Measurements from ENCODE around the gene MRTFA. TPM values are rescaled to one million over a fixed set of nuclear protein-coding genes. Genes with fewer than 3 reads are reported as not detected.

The MRTFA gene
- polyA plus RNA-seq, 1 experiment = 8.9 TPM

DNA sequence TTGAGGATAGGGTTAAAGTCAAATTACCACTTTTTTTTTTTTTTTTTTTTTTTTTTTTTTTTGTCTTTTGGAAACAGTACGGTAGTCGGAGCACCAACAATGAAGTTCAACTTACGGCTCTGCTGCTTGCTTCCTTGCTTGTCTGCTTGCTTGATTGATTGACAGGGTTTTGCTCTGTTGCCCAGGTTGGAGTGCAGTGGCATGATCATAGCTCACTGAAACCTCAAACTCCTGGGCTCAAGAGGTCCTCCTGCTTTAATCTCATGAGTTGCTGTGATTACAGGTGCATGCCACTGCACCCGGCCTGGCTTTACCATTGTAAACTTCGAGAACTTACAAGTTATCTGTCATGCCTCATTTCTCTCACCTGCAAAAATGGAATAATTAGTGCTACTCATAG lies 260.4 kb downstream of the MRTFA start:
- Histone ChIP-seq H3K4me3 (ENCODE audit: low read depth, low read length) (no peak overlapping the region), H3K36me3 (ENCODE audit: control insufficient read depth, insufficient read depth, low read length) (0 out of 2 replicates have a peak, but pooled peaks cover 2% of the 10 kb centered on the region), H3K27me3 (ENCODE audit: control insufficient read depth, insufficient read depth, low read length) (no peaks in the 10 kb centered on the region)
- POLR2A ChIA-PET = no interaction called here
- TF ChIP-seq, protein P1, sequence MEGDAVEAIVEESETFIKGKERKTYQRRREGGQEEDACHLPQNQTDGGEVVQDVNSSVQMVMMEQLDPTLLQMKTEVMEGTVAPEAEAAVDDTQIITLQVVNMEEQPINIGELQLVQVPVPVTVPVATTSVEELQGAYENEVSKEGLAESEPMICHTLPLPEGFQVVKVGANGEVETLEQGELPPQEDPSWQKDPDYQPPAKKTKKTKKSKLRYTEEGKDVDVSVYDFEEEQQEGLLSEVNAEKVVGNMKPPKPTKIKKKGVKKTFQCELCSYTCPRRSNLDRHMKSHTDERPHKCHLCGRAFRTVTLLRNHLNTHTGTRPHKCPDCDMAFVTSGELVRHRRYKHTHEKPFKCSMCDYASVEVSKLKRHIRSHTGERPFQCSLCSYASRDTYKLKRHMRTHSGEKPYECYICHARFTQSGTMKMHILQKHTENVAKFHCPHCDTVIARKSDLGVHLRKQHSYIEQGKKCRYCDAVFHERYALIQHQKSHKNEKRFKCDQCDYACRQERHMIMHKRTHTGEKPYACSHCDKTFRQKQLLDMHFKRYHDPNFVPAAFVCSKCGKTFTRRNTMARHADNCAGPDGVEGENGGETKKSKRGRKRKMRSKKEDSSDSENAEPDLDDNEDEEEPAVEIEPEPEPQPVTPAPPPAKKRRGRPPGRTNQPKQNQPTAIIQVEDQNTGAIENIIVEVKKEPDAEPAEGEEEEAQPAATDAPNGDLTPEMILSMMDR (IDR thresholded peaks at IDR 0.05; ENCODE audit: insufficient read depth, low read depth, low read length) = no peak
- no peak for DNase-seq (ENCODE audit: low read depth)
- CTCF ChIA-PET = interaction anchor here (2.2 kb wide), 1 partner anchor 10 kb away, joined by 4 read pairs; no protein-coding TSS in a partner anchor

DNA sequence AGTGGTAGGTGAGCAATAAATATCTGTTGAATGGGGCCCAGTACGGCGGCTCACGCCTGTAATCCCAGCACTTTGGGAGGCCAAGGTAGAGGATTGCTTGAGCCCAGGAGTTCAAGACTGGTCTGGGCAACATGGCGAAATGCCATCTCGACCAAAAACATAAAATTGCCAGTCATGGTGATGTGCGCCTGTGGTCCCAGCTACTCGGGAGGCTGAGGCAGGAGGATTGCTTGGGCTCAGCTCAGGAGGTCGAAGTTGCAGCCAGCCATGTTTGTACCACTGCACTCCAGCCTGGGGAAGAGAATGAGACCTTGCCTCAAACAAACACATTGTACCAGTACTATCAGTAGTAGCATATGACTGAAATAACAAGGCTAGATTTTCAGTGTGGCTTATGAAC lies 262.0 kb downstream of the MRTFA start:
- ChIA-PET CTCF (interaction anchor here (0.9 to 1.0 kb wide), 2 partner anchors 9 to 27 kb away, joined by 3 read pairs; no protein-coding TSS in a partner anchor), POLR2A (no interaction called here)
- Histone ChIP-seq H3K36me3 (ENCODE audit: control insufficient read depth, insufficient read depth, low read length) (0 out of 2 replicates have a peak, but pooled peaks cover 2% of the 10 kb centered on the region), H3K27me3 (ENCODE audit: control insufficient read depth, insufficient read depth, low read length) (no peaks in the 10 kb centered on the region), H3K4me3 (ENCODE audit: low read depth, low read length) (no peak overlapping the region)
- DNase-seq (ENCODE audit: low read depth) = no peak
- TF ChIP-seq, protein P1 (IDR thresholded peaks at IDR 0.05; ENCODE audit: insufficient read depth, low read depth, low read length) = no peak

- POLR2A ChIA-PET = no interaction called here
Observed at GRCh38 chr22:40368836-40369235, 267.7 kb downstream of the MRTFA start.

GRCh38 chr22:40368016-40368415 lies 268.5 kb downstream of the MRTFA start:
- H3K27me3 ChIP-seq (ENCODE audit: control insufficient read depth, insufficient read depth, low read length) = no peaks in the 10 kb centered on the region
- TF ChIP-seq, protein P1 (IDR thresholded peaks at IDR 0.05; ENCODE audit: insufficient read depth, low read depth, low read length) = no peak
- H3K36me3 ChIP-seq (ENCODE audit: control insufficient read depth, insufficient read depth, low read length) = peaks cover 13% of the 10 kb centered on the region
- no peak overlapping the region for H3K4me3 ChIP-seq (ENCODE audit: low read depth, low read length)
- POLR2A ChIA-PET = no interaction called here
- CTCF ChIA-PET = no interaction called here
- no peak for DNase-seq (ENCODE audit: low read depth)

More at GRCh38 chr22:40368836-40369235, 267.7 kb downstream of the MRTFA start:
- no peak for DNase-seq (ENCODE audit: low read depth)
- Histone ChIP-seq H3K27me3 (ENCODE audit: control insufficient read depth, insufficient read depth, low read length) (no peaks in the 10 kb centered on the region), H3K36me3 (ENCODE audit: control insufficient read depth, insufficient read depth, low read length) (peaks cover 13% of the 10 kb centered on the region), H3K4me3 (ENCODE audit: low read depth, low read length) (no peak overlapping the region)
- TF ChIP-seq, protein P1 (IDR thresholded peaks at IDR 0.05; ENCODE audit: insufficient read depth, low read depth, low read length) = no peak
- CTCF ChIA-PET = no interaction called here

DNA sequence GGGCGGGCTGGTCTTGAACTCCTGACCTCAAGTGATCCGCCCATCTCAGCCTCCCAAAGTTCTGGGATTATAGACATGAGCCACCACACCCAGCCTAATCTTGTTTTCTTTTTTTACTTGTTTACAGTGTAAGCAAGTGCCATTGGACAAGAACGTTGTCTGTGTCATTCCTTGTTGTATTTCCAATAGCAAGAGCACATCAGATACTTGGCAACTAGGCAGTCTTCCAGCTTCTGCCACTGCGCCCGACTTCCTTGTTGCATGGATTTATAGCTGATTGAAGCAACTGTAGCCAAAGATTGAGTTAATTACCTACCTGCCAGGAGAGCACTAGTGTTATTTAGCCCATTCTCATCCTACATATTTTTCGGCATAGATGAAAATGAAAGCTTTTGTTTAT lies 269.2 kb downstream of the MRTFA start:
- Histone ChIP-seq H3K27me3 (ENCODE audit: control insufficient read depth, insufficient read depth, low read length) (no peaks in the 10 kb centered on the region), H3K36me3 (ENCODE audit: control insufficient read depth, insufficient read depth, low read length) (peaks cover 13% of the 10 kb centered on the region), H3K4me3 (ENCODE audit: low read depth, low read length) (no peak overlapping the region)
- no peak for DNase-seq (ENCODE audit: low read depth)
- ChIA-PET POLR2A (no interaction called here), CTCF (no interaction called here)
- TF ChIP-seq, protein P1 (IDR thresholded peaks at IDR 0.05; ENCODE audit: insufficient read depth, low read depth, low read length) = no peak
